Vagina (tissue), 2 donors: ENCODE results near the gene HCK.

Source experiments
- POLR2A ChIP-seq, 2 donors: fragments of 450-650 bp; IDR thresholded peaks; one replicate each; pipeline ENCODE4 v1.6.1; 2017; ENCODE audit warnings: antibody characterized with exemption in 2 of 2, mild to moderate bottlenecking in 2 of 2, moderate library complexity in 2 of 2
- POLR2AphosphoS5 ChIP-seq, 2 donors: sonication (generic); formaldehyde crosslinking; IDR thresholded peaks; one replicate each; pipeline ENCODE4 v1.9.0; 2017; ENCODE audit warnings: antibody characterized with exemption in 2 of 2, mild to moderate bottlenecking in 2 of 2, low read depth in 1 of 2; ENCODE audit not compliant: insufficient read depth in 1 of 2
- TF ChIP-seq, protein P1 (sequence below), 3 experiments: fragments of 450-650 bp in 2 of 3; fragments of 200-600 bp in 1 of 3; sonication (generic) in 1 of 3; IDR thresholded peaks; one replicate each; pipeline ENCODE4 v1.5.1; 2017 to 2019; ENCODE audit warnings: antibody characterized with exemption in 3 of 3, mild to moderate bottlenecking in 2 of 3, moderate library complexity in 2 of 3

- TF ChIP-seq POLR2A (IDR thresholded peaks at IDR 0.05) (no peak), POLR2AphosphoS5 (IDR thresholded peaks at IDR 0.05; ENCODE audit: insufficient read depth in 1 of 2, low read depth in 1 of 2) (no peak)
- TF ChIP-seq, protein P1, sequence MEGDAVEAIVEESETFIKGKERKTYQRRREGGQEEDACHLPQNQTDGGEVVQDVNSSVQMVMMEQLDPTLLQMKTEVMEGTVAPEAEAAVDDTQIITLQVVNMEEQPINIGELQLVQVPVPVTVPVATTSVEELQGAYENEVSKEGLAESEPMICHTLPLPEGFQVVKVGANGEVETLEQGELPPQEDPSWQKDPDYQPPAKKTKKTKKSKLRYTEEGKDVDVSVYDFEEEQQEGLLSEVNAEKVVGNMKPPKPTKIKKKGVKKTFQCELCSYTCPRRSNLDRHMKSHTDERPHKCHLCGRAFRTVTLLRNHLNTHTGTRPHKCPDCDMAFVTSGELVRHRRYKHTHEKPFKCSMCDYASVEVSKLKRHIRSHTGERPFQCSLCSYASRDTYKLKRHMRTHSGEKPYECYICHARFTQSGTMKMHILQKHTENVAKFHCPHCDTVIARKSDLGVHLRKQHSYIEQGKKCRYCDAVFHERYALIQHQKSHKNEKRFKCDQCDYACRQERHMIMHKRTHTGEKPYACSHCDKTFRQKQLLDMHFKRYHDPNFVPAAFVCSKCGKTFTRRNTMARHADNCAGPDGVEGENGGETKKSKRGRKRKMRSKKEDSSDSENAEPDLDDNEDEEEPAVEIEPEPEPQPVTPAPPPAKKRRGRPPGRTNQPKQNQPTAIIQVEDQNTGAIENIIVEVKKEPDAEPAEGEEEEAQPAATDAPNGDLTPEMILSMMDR (IDR thresholded peaks at IDR 0.05): no peak
These were observed 34.3 kb upstream of the HCK start for GRCh38 chr20:32017711-32018251.
